Right atrium auricular region (tissue), 2 donors: ENCODE results near the gene IER2. TPM values are rescaled to one million over a fixed set of nuclear protein-coding genes. Genes with fewer than 3 reads are reported as not detected.
"Not testable (repeated sequence)": the region's sequence is repeated elsewhere in the genome, so short reads cannot be mapped to it uniquely, and the experiment has no call there.

ENCODE experiments used
- DNase-seq: peaks from one replicate; pipeline ENCODE4 v3.0.0-alpha.2; 2019; ENCODE audit warnings: low spot score
- H3K27ac ChIP-seq, 2 donors: fragments of 200-600 bp; sonication (generic); 1 replicate in 1 of 2; 2 replicates in 1 of 2; pipeline ENCODE4 v1.5.1; 2016 to 2019
- H3K27me3 ChIP-seq, 2 donors: fragments of 200-600 bp; sonication (generic); one replicate each; pipeline versions ENCODE4 v1.5.1 to v1.6.0; 2017 to 2019
- H3K36me3 ChIP-seq: fragments of 200-600 bp; sonication (generic); one replicate; pipeline ENCODE4 v1.5.1; 2016
- H3K4me1 ChIP-seq, 2 donors: fragments of 200-600 bp; sonication (generic); one replicate each; pipeline versions ENCODE4 v1.5.1 to v1.6.0; 2017 to 2019
- H3K4me3 ChIP-seq, 2 donors: fragments of 200-600 bp; sonication (generic); 1 replicate in 1 of 2; 2 replicates in 1 of 2; pipeline ENCODE4 v1.5.1; 2017 to 2019; ENCODE audit warnings: mild to moderate bottlenecking in 1 of 2, moderate library complexity in 1 of 2
- H3K9me3 ChIP-seq, 2 donors: fragments of 200-600 bp; sonication (generic); one replicate each; pipeline ENCODE4 v1.5.1; 2019
- CTCF ChIP-seq, 2 donors: fragments of 200-600 bp; sonication (generic); IDR thresholded peaks; one replicate each; pipeline ENCODE4 v1.5.1; 2019; ENCODE audit warnings: antibody characterized with exemption in 2 of 2
- total RNA-seq, 2 donors: library from RNA; depleted of rRNA; stranded (reverse); fragments of >200 nt; gene quantifications; one replicate each; pipeline ENCODE4 v1.1.0, GENCODE V29; 2016

IER2 gene
- total RNA-seq, 2 donors from 2014 or later, result 35.4 to 139 TPM

GRCh38 chr19:13195678-13196077, 45.5 kb downstream of the IER2 start:
- H3K9me3 ChIP-seq, result no peaks in the 10 kb centered on the region
- H3K36me3 ChIP-seq, result no peaks in the 10 kb centered on the region
- H3K4me3 ChIP-seq, result no peak overlapping the region
- no peak for DNase-seq
- no peak overlapping the region for H3K27ac ChIP-seq
- no peaks in the 10 kb centered on the region for H3K4me1 ChIP-seq
- TF ChIP-seq CTCF (IDR thresholded peaks at IDR 0.05), result no peak
- no peaks in the 10 kb centered on the region for H3K27me3 ChIP-seq

- no peaks in the 10 kb centered on the region for H3K27me3 ChIP-seq
- DNase-seq, result no peak
- no peaks in the 10 kb centered on the region for H3K4me1 ChIP-seq
- H3K4me3 ChIP-seq, result no peak overlapping the region
- H3K9me3 ChIP-seq, result no peaks in the 10 kb centered on the region
- no peak for TF ChIP-seq CTCF (IDR thresholded peaks at IDR 0.05)
- no peak overlapping the region for H3K27ac ChIP-seq
- no peaks in the 10 kb centered on the region for H3K36me3 ChIP-seq
Observed at GRCh38 chr19:13198634-13199033, 48.4 kb downstream of the IER2 start.

- not testable (repeated sequence) for H3K27me3 ChIP-seq, H3K4me1 ChIP-seq, H3K27ac ChIP-seq, H3K36me3 ChIP-seq, H3K9me3 ChIP-seq, H3K4me3 ChIP-seq, DNase-seq
Observed at GRCh38 chr19:13202112-13202511, 51.9 kb downstream of the IER2 start.

Other genes with a start within 250 kb of the IER2 start
- not detected for gene SYCE2, start 231.1 kb upstream of the IER2 start, total RNA-seq
- gene FARSA, start 216.7 kb upstream of the IER2 start, total RNA-seq, result 10 to 100 TPM; 36.4 TPM
- 100 to 1,000 TPM; 285 to 289 TPM for gene CALR, start 211.8 kb upstream of the IER2 start, total RNA-seq
- 100 to 1,000 TPM; 178 to 185 TPM for gene RAD23A, start 204.5 kb upstream of the IER2 start, total RNA-seq
- 10 to 100 TPM; 48.5 to 58.7 TPM for gene GADD45GIP1, start 193.2 kb upstream of the IER2 start, total RNA-seq
- gene DAND5, start 180.8 kb upstream of the IER2 start, total RNA-seq, result 10 to 100 TPM in 1 of 2 donors, 1 to 10 TPM in 1; 2.9 to 10.7 TPM
- 10 to 100 TPM; 56.5 to 69.8 TPM for gene NFIX, start 154.9 kb upstream of the IER2 start, total RNA-seq
- gene LYL1, start 47.6 kb upstream of the IER2 start, total RNA-seq, result 10 to 100 TPM; 10.2 to 15.3 TPM
- 10 to 100 TPM; 13.6 to 15.0 TPM for gene TRMT1, start 33.7 kb upstream of the IER2 start, total RNA-seq
- gene NACC1, start 32.1 kb upstream of the IER2 start, total RNA-seq, result 10 to 100 TPM; 25.4 to 27.3 TPM
- gene STX10, start within 50 bp of the IER2 start, total RNA-seq, result 10 to 100 TPM; 33.1 to 39.2 TPM